NCI-H2107 treated with DMSO at 0.1 percent for 48 hours (cell line): Measurements from ENCODE around the gene CEP20.

Experiments
- DNase-seq: peaks from one replicate; lab custom pipeline; 2025; ENCODE audit not compliant: unreplicated experiment; lab: John Stamatoyannopoulos, UW

Gene CEP20

DNA sequence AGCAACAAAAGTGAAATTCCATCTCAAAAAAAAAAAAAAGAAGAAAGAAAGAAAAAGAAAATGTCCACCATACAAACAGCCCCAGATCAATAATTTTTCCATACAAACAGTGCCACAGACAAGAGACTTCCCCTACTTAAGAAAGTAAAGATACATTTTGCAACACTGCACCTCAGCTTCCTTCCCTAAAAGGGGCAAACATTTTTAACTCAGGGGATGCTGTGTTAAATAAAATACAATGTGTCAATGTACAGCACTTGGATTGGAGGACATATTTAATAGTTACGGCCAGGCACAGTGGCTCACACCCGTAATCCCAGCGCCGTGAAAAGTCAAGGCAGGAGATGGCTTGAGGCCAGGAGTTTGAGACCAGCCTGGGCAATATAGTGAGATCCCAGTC is 53.9 kb downstream of the CEP20 start:
- no peak for DNase-seq

DNA sequence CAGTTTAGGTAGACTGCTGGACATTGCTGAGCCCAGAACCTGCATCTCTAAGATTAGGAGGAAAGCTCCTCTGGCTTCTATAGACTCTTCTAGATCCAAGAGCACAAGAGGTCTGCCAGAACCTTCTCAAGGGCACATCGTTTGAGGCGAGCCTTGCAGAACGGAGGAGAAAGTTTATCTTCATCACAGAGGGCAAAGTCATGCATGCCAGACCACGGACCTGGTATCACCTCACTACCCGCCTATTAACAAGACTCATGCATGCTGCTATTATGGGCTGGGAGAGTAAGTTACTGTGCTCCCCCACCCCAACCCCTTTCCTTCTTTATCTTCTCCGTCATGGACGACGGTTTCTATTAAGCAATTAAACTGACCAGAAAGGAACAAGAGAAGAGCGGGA is 54.9 kb downstream of the CEP20 start:
- DNase-seq, result no peak

DNA sequence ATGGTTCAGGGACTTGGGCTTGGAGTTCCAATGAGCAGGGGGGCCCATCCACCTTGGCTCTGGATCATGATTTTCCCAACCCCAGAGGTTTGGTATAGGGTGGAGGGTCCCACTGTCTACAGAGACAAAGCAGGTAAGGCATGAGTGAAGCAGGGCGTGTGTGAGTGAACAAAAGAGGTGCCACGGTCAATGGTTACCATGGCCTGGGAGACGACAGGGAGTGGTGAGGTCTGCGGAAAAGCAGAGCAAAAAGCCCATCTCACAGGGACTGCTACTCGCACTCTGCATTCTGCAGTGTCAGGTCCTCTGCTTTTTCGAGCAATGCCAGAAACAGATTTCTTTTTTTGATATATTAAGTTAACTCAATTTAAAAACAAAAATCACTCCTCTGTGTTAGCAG is 56.2 kb downstream of the CEP20 start:
- DNase-seq, result no peak

DNA sequence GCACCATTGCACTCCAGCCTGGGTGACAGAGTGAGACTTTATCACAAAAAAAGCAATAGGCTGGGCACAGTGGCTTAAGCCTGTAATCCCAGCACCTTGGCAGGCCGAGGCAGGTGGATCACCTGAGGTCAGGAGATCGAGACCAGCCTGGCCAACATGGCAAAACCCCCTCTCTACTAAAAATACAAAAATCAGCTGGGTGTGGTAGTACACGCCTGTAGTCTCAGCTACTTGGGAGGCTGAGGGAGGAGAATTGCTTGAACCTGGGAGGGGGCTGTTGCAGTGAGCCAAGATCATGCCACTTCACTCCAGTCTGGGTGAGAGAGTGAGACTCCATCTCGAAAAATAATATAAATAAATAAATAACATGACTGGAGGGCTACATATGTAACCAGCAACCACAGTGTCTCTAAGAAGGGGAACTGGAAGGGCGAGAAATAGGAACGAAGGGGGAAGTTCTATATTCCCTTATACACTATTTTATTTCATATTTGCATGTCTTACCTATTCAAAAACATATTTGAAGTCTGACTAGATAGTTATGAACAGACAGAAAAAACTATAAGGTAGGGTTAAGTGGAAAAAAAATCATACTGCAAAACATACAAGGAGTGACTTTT is 57.5 kb downstream of the CEP20 start:
- no peak for DNase-seq

GRCh38 chr16:15829460-15829859 is 58.9 kb downstream of the CEP20 start:
- DNase-seq, result no peak

- DNase-seq, result no peak
These were observed 60.6 kb downstream of the CEP20 start for GRCh38 chr16:15827709-15828343.

GRCh38 chr16:15827299-15827698 is 61.1 kb downstream of the CEP20 start:
- DNase-seq, result no peak

DNA sequence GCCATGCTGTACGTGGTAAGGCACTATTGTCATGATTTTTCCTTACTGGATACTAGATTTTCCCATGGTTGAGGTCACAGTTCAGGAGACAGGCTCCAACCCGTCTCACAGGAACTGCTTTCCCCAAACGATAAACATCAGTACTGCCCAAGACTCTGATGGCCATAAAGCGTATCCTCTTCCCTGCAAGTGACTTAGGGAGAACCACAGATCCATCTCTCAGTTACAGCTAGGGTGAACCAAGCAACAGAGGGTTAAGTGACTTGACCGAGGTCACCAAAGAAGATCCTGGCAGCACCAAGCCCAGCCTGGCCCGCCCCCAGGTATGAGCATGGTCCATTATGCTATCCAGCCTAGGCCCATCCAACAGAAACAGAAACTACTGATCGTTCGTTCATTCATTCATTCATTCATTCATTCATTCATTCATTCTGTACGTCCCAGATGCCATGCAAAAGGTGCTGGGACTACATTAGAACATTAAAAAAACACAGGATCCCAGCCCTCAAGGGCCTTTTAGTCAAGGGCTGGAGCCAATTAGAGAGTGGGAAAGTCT is 62.6 kb downstream of the CEP20 start:
- DNase-seq, result no peak

DNA sequence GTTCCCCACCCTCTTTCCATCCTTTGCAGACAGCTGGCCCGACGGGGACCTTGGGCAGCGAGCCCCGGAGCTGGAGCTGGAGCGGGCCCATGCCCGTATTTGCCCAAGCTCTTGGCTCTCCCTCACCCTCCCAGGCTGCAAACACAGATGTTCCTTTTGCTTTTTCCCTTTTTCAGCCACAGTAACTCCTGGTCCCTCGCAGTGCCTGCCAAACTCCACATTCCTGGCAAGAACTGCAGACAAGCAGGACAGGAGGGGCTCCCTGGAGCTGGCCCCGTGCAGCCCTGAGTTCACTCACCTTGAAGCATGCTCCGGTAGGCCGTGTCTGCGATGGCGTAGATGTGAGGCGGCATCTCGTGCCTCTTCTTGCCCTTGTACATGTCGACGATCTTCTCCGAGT is 65.4 kb downstream of the CEP20 start:
- no peak for DNase-seq

- DNase-seq, result no peak
These were observed 67.6 kb downstream of the CEP20 start for GRCh38 chr16:15820837-15821236.

- DNase-seq, result no peak
These were observed 69.4 kb downstream of the CEP20 start for GRCh38 chr16:15819046-15819445.

DNA sequence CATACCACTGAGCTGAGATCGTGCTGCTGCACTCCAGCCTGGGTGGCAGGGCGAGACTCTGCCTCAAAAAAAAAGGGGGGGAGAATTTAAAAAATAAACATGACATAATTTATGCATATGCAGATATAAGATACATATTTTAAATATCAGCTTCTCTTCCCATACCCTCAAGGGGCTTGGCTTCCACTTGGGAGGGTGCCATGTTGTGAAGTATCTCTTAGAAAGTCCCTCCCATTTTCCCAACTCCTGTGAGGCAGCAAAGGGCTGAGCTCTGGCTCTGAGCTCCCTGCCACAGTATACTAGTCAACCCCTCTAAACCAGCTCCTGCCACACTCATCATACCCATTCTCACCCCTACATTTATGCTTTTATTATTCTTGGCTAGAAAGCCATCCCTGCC is 71.0 kb downstream of the CEP20 start:
- DNase-seq, result no peak

DNA sequence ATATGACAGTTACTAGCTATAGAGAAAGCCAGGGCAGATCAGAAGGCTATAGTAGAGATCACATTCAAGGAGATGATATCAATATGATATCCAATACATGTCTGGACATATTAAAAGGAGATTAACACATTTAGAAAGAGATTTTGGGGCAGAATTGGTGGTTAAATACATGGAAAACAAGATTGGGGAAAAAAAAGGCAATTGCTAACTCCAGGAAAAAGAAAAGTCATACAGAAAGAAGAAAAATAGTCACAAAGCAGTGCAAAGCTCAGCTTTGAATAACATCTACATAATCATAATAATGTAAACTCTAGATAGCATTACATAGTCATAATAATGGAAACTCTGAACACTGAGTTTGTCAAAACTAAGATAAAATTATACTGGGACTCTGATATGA is 72.2 kb downstream of the CEP20 start:
- DNase-seq, result no peak
